ENCODE data around the gene HS6ST1.

HS6ST1 gene

DNA sequence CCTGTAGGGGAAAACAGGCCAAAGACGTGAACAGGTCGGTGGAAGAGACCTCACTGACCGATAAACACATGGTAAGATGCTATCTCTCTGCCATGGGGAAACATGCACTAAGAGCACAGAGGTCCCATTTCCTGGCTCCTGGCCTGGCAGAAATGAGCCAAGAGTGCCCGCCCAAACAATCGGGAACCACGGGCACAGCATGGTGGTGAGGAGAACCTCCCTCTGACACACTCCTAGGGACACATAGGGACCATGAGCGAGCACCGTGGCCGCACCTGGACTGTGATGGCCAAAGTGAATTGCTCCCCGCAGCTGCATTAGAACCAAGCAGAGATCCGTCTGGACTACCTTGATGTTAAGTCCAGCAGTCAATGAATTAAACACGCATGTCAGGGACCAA lies 11.1 kb downstream of the HS6ST1 start:
- no peak overlapping the region for H3K4me3 Mint-ChIP-seq
- DNase-seq (no peak), ATAC-seq (replicated peaks) (no peak)
- H3K27ac Mint-ChIP-seq: no peak overlapping the region
- peaks cover 11% of the 10 kb centered on the region for H3K36me3 Mint-ChIP-seq (ENCODE audit: insufficient read depth)
- no peaks in the 10 kb centered on the region for H3K9me3 Mint-ChIP-seq
- H3K27me3 Mint-ChIP-seq: no peaks in the 10 kb centered on the region
- H3K4me1 Mint-ChIP-seq (ENCODE audit: low read depth in 2 of 2): peaks cover 13 to 26% of the 10 kb centered on the region in 2 donors

DNA sequence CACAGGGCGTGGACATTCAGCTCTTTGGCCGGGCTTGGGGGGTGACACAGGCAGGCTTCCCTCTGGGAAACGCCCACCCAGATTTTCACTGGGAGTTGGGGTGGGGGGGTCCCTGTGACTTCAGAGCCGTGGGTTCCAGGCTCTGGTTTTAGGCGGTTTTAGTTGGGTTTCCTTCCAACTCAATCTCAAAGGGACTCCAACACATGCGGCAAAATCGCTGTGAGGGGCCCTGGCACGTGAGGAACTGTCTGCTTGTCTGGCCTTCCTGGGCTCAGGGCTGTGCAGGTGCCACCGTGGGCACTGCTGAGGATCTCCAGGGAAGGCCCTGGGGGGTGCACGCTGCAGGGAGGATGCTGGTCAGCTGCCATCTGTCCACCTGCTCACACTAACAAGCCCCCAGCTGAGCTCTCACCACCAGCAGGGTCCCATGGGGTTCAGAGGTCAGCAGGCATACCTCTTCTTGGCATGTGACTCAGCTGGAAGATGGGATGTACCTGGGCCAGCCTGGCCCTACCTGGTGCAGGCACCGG lies 11.7 kb downstream of the HS6ST1 start:
- H3K9me3 Mint-ChIP-seq: no peaks in the 10 kb centered on the region
- no peaks in the 10 kb centered on the region for H3K27me3 Mint-ChIP-seq
- no peak overlapping the region for H3K27ac Mint-ChIP-seq
- H3K36me3 Mint-ChIP-seq (ENCODE audit: insufficient read depth): peaks cover 14% of the 10 kb centered on the region
- no peak overlapping the region for H3K4me3 Mint-ChIP-seq
- peaks cover 17 to 23% of the 10 kb centered on the region in 2 donors for H3K4me1 Mint-ChIP-seq (ENCODE audit: low read depth in 2 of 2)
- ATAC-seq (replicated peaks): no peak
- no peak for DNase-seq

DNA sequence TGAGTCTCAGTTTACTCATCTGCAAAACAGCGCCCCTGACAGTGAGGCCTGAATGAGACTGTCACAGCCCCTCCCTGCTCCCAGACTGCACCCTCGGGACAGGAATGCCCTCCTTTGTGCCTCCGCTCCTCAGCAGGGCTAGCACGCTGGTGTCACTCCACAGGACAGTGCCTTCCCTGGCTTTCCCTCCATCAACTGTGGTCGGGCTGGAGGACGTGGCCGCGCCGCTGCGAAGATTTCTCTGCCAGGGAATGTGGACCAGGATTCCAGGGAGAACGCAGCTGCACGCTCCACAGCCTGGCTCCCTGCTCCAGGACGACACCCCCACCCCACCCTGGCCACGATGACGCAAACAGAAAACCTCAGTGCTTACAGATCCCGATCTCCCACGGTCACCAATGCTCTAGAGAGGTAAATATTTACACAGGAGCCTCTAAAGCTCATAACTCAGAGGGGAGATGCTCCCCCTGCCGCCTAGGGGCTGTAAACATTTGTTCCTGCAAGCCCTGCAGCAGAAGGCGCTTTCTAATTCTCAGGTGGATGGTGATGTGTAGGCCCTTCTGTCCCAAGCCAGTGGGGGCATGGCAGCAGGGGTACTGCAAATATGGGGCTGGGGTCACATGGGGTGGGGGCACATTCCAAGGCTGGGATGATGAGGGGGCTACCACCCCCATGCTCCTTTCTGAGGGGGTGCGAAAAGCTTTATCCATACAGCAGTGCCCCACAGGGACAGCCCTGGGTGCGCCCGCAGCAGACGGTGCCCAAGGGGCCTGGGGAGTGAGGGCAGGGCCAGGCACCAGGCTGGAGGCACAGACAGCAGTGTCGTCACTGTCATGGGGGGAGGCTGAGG lies 12.4 kb downstream of the HS6ST1 start:
- Mint-ChIP-seq H3K27ac (no peak overlapping the region), H3K36me3 (ENCODE audit: insufficient read depth) (peaks cover 19% of the 10 kb centered on the region), H3K27me3 (no peaks in the 10 kb centered on the region), H3K4me1 (ENCODE audit: low read depth in 2 of 2) (peaks cover 17 to 22% of the 10 kb centered on the region in 2 donors), H3K9me3 (no peaks in the 10 kb centered on the region), H3K4me3 (no peak overlapping the region)
- no peak for DNase-seq
- no peak for ATAC-seq (replicated peaks)

DNA sequence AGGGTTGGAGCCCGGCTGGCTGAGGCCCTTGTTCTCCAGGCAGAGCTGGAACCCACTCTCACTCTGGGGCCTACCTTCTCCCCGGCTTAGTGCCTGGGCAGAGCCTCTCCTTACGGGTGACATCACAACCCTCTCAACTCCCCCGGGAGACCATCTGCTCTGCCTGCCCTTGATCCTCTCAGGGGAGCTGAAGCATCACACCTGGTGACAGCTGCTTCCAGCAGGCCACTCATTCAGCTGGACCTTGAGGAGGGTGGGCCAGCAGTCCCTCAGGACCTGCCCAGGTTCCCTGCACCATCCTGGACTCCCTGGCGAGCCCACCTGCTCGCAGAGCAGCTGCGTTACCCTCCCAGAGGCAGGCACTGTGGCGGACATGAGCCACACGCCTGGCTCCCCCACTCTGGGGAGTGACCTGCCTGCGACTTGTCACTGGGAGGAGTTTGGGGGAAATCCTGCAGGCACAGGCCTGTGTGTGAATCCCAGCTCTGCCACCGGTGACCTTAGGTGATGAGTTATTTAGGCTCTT lies 13.1 kb downstream of the HS6ST1 start:
- Mint-ChIP-seq H3K27me3 (no peaks in the 10 kb centered on the region), H3K36me3 (ENCODE audit: insufficient read depth) (peaks cover 24% of the 10 kb centered on the region), H3K4me3 (no peak overlapping the region), H3K4me1 (ENCODE audit: low read depth in 2 of 2) (peaks cover 13 to 21% of the 10 kb centered on the region in 2 donors), H3K9me3 (no peaks in the 10 kb centered on the region), H3K27ac (no peak overlapping the region)
- DNase-seq (no peak), ATAC-seq (replicated peaks) (no peak)

DNA sequence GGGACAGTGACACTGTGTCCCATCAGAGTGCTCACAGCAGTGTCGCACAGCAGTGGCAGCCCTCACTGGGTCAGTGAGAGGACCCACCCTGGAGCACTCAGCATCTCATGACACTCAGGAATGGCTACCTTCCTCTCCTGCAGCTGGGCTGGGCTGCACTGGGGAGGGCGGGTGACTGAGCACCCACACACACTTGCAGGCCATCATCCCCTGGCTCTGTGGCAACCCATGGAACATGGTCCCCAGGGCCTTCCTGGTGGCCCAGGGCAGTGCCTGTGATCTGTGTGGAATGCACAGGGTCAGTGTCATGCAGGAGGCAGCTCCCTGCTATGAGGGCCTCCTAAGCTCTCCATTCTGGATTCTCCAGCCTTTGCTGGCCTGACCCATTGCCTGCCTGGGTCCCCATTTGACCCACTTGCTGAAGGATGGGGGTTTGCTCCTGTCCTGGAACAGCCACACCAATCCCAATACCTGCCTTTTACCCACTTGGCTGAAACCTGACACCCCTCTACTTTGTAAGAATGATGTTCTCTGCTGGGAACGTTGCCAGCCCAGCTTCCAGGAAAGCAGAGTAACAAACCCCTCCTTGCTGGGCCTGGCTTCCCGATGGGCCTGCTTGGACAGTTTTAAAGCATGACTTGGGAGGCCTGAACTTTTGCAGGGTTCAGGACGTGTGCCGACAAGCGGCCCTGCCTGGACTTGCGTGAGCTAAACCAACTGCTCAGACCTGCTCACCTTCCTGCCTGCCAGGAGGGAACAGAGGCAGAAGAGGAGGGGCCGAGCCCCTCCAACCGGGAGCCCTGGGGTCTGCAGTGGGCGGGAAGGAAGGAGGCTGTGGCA lies 13.7 kb downstream of the HS6ST1 start:
- DNase-seq (no peak), ATAC-seq (replicated peaks) (no peak)
- Mint-ChIP-seq H3K4me3 (no peak overlapping the region), H3K27ac (no peak overlapping the region), H3K36me3 (ENCODE audit: insufficient read depth) (peaks cover 24% of the 10 kb centered on the region), H3K4me1 (ENCODE audit: low read depth in 2 of 2) (peaks cover 10 to 21% of the 10 kb centered on the region in 2 donors), H3K27me3 (no peaks in the 10 kb centered on the region), H3K9me3 (no peaks in the 10 kb centered on the region)

DNA sequence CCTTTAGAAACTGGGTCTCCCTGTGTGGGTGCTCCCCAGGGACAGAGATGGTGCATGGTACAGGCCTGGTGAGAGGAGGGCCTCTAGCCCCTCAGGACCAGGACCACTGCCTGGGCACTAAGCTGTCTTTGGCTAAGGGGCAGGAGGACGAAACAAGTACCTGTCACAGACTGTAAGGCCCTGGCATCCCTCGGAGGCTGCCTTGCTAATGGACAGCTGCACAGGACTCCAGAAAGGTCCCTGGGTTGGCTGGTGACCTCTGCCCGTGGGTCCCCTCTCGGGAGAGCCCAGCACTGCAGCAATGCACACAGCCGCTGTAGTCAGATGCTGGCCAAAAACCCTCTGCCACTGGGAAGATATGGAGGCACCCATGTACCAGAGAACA lies 14.3 kb downstream of the HS6ST1 start:
- Mint-ChIP-seq H3K36me3 (ENCODE audit: insufficient read depth) (peaks cover 21% of the 10 kb centered on the region), H3K4me3 (no peak overlapping the region), H3K4me1 (ENCODE audit: low read depth in 2 of 2) (peaks cover 10 to 18% of the 10 kb centered on the region in 2 donors), H3K27ac (no peak overlapping the region), H3K27me3 (no peaks in the 10 kb centered on the region), H3K9me3 (no peaks in the 10 kb centered on the region)
- no peak for DNase-seq
- no peak for ATAC-seq (replicated peaks)

DNA sequence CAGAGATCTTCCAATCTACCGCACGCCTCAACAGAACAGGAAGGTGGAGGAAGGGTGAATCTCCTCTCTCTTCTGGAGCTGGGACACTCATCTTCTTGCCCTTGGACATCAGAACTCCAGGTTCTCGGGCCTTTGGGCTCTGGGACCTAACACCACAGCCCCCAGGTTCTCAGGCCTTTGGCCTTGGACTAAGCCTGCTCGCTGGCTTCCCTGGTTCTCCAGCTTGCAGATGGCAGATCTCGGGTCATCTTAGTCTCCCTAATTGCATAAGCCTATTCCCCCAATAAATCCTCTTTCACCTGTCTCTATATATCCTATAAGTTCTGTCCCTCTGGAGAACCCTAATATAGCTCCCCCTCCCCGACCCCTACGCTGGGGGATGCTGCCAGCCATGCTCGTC lies 14.8 kb downstream of the HS6ST1 start:
- no peak overlapping the region for H3K27ac Mint-ChIP-seq
- H3K36me3 Mint-ChIP-seq (ENCODE audit: insufficient read depth): peaks cover 19% of the 10 kb centered on the region
- H3K27me3 Mint-ChIP-seq: no peaks in the 10 kb centered on the region
- H3K4me3 Mint-ChIP-seq: no peak overlapping the region
- peaks cover 10 to 21% of the 10 kb centered on the region in 2 donors for H3K4me1 Mint-ChIP-seq (ENCODE audit: low read depth in 2 of 2)
- no peaks in the 10 kb centered on the region for H3K9me3 Mint-ChIP-seq
- ATAC-seq (replicated peaks) (no peak), DNase-seq (no peak)

DNA sequence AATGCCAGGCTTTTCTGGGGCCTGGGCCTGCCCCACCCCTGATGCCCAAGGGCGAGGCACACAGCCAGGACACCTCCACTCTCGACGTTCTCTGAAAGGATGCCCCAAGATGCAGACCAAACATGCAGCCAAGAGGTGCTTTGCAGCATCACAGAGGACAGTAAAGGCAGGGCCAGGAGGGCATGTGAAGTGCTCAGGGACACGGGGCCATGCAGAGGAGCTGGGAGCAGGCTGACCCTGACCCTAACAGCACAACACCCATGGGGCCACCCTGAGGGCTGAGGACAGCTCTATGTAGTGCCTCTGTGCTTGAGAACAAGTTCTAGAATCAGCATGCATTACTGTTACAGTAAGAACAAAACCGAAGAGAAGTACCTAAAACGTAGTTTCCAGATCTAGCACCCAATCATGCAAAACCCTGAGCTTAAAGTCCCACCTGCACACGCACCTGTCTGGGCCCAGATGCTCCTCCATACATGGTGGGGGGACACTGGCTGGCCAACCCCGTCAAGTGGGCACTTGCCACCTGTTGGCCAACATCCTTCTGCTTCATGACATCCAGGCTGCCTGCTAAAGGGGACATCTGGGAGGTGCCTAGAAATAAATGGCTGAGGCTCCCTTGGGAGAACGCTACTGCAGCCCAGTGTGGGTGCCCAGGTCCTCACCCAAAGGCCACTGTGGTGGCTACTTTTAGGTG lies 15.4 kb downstream of the HS6ST1 start:
- Mint-ChIP-seq H3K27ac (no peak overlapping the region), H3K27me3 (no peaks in the 10 kb centered on the region), H3K36me3 (ENCODE audit: insufficient read depth) (peaks cover 19% of the 10 kb centered on the region), H3K4me3 (no peak overlapping the region), H3K4me1 (ENCODE audit: low read depth in 2 of 2) (peaks cover 10 to 21% of the 10 kb centered on the region in 2 donors), H3K9me3 (no peaks in the 10 kb centered on the region)
- no peak for DNase-seq
- no peak for ATAC-seq (replicated peaks)

DNA sequence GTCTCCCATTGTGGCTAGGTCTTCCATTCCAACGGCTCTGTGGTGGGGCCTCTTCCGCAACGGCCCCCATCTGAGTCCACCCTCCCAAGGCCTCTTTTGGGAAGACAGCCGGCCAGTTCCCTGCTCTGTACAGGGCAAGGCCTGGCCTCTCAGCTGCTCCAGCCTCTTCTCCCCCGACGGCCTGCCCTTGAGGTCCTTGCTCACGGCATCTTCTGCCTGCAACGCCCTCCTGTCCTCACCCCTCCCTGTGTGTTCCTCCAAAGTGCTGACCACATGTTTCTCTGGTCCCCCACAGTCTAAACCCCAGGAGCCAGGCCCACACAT lies 16.0 kb downstream of the HS6ST1 start:
- Mint-ChIP-seq H3K9me3 (no peaks in the 10 kb centered on the region), H3K36me3 (ENCODE audit: insufficient read depth) (peaks cover 19% of the 10 kb centered on the region), H3K4me1 (ENCODE audit: low read depth in 2 of 2) (peaks cover 10 to 22% of the 10 kb centered on the region in 2 donors), H3K27me3 (no peaks in the 10 kb centered on the region), H3K4me3 (no peak overlapping the region), H3K27ac (no peak overlapping the region)
- no peak for DNase-seq
- no peak for ATAC-seq (replicated peaks)

DNA sequence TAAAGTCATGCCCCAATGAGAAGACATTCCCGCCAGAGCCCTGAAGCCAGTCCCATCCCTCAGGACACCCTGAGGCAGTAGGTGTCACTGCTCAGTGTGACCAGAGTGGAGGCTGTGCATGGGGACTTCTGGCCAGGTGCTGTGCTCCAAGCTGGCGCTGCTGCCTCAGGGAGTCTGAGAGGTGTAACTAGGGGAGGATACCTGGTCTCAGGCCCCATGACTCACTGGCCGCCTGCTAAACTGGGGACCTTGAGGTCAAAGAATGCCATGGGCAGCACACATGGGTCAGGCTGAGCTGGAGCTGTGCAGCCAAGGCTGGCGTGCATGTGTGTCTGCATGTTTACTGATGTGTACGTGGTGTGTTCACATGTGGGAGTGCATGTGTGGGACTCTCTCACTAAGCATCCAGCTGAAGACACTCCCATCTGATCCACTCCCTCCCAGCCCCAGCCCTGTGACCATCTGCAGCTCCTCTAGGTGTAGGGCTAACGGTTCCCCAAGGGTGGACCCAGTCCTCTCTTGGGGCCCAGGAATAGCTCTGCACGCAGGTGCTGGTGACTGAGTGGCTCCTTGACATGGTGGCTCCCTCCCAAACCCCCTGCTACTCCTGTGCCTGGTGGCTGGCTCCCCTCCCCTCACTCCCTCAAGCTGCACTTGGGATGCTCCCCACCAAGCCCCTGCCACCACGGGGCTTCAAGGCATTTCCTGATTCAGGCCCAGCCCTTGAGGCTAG lies 16.5 kb downstream of the HS6ST1 start:
- Mint-ChIP-seq H3K4me3 (no peak overlapping the region), H3K4me1 (ENCODE audit: low read depth in 2 of 2) (peaks cover 10 to 21% of the 10 kb centered on the region in 2 donors), H3K36me3 (ENCODE audit: insufficient read depth) (peaks cover 19% of the 10 kb centered on the region), H3K27ac (no peak overlapping the region), H3K27me3 (no peaks in the 10 kb centered on the region), H3K9me3 (no peaks in the 10 kb centered on the region)
- ATAC-seq (replicated peaks): no peak
- DNase-seq: no peak

DNA sequence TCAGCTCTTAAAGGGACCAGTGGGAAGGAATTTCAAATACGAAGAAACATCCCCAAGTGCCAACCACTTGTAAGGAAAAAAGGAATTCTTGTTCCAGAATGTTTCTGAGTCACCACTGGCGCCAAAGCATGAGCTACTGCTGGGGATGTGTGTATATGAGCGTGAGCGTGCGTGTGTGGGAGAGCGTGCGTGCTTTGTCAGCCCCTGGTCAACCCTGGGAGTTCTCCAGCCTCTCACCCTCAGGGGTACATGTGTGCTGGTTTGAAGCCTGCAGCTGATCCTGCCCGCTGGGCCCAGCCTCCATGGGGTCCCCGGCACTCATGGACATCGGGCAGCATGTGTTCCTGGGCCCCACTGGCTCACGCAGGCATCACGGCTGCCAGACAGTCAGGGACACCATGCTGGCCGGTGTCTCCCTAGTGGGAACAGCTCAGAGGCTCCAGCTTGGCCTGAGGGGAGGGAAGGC lies 17.1 kb downstream of the HS6ST1 start:
- Mint-ChIP-seq H3K9me3 (no peaks in the 10 kb centered on the region), H3K4me1 (ENCODE audit: low read depth in 2 of 2) (peaks cover 10 to 21% of the 10 kb centered on the region in 2 donors), H3K27ac (no peak overlapping the region), H3K36me3 (ENCODE audit: insufficient read depth) (peaks cover 16% of the 10 kb centered on the region), H3K27me3 (no peaks in the 10 kb centered on the region), H3K4me3 (no peak overlapping the region)
- DNase-seq (no peak), ATAC-seq (replicated peaks) (no peak)

DNA sequence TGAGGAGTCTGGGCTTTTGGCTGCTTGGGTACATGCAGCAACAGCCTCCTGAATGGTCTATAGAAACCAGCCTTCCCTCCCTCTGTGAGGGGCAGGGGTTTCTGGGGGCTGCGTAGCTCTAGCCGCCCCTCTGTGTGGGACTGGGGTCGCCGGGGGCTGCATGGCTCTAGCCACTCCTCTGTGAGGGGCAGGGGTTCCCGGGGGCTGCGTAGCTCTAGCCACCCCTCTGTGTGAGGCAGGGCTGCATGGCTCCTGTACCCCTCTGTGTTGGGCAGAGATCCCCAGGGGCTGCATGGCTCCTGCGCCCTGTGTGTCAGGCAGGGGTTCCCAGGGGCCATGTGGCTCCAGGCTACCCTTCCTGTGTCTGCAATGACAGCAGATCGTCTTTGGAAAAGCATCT lies 17.6 kb downstream of the HS6ST1 start:
- Mint-ChIP-seq H3K4me3 (no peak overlapping the region), H3K4me1 (ENCODE audit: low read depth in 2 of 2) (peaks cover 10 to 18% of the 10 kb centered on the region in 2 donors), H3K9me3 (no peaks in the 10 kb centered on the region), H3K36me3 (ENCODE audit: insufficient read depth) (peaks cover 14% of the 10 kb centered on the region), H3K27ac (no peak overlapping the region), H3K27me3 (no peaks in the 10 kb centered on the region)
- ATAC-seq (replicated peaks) (no peak), DNase-seq (no peak)
